Transverse colon (tissue), 4 donors: ENCODE results near the gene IGSF21. TPM values are rescaled to one million over a fixed set of nuclear protein-coding genes. Genes with fewer than 3 reads are reported as not detected.

ENCODE experiments used
- DNase-seq: peaks from one replicate; pipeline ENCODE4 v3.0.0-alpha.2; 2019
- H3K27ac ChIP-seq, 4 donors: fragments of 200-600 bp; sonication (generic); 2 replicates each; pipeline ENCODE4 v1.5.1; 2016 to 2018; ENCODE audit warnings: inconsistent platforms in 4 of 4
- H3K27me3 ChIP-seq: fragments of 200-600 bp; sonication (generic); 2 replicates; pipeline ENCODE4 v1.5.1; 2017; ENCODE audit warnings: inconsistent platforms
- H3K36me3 ChIP-seq, 4 donors: fragments of 200-600 bp; sonication (generic); 2 replicates each; pipeline ENCODE4 v1.5.1; 2017 to 2019; ENCODE audit warnings: inconsistent platforms in 4 of 4
- H3K4me1 ChIP-seq, 4 donors: fragments of 200-600 bp; sonication (generic); 2 replicates each; pipeline ENCODE4 v1.5.1; 2017 to 2020; ENCODE audit warnings: inconsistent platforms in 4 of 4
- H3K4me3 ChIP-seq, 4 donors: fragments of 200-600 bp; sonication (generic); 1 replicate in 1 of 4; 2 replicates in 3 of 4; pipeline versions ENCODE4 v1.5.1 to v1.6.1; 2017 to 2019; ENCODE audit warnings: inconsistent platforms in 4 of 4
- H3K9me3 ChIP-seq, 2 donors: fragments of 200-600 bp; sonication (generic); 2 replicates each; pipeline ENCODE4 v1.5.1; 2017 to 2019; ENCODE audit warnings: inconsistent platforms in 2 of 2
- CTCF ChIP-seq, 5 experiments: fragments of 200-600 bp in 3 of 5; fragments of 450-650 bp in 2 of 5; sonication (generic) in 3 of 5; IDR thresholded peaks; 1 replicate in 2 of 5; 2 replicates in 3 of 5; pipeline ENCODE4 v1.5.1; 2016 to 2017; ENCODE audit warnings: antibody characterized with exemption in 5 of 5, inconsistent platforms in 3 of 5, mild to moderate bottlenecking in 2 of 5, moderate library complexity in 1 of 5
- EP300 ChIP-seq: sonication (generic); formaldehyde crosslinking; IDR thresholded peaks from one replicate; pipeline ENCODE4 v1.6.1; 2017; ENCODE audit warnings: antibody characterized with exemption, low read depth
- POLR2A ChIP-seq: fragments of 450-650 bp; IDR thresholded peaks from one replicate; pipeline ENCODE4 v1.6.1; 2016; ENCODE audit warnings: antibody characterized with exemption, mild to moderate bottlenecking, moderate library complexity
- POLR2AphosphoS5 ChIP-seq, 3 donors: sonication (generic); formaldehyde crosslinking; IDR thresholded peaks; one replicate each; pipeline ENCODE4 v1.6.1; 2016; ENCODE audit warnings: antibody characterized with exemption in 3 of 3
- WGBS, 2 donors: methylation state at CpG; one replicate each; pipeline ENCODE4 v1.1.5; 2018; ENCODE audit warnings: low coverage in 1 of 2; 5-methylcytosine and 5-hydroxymethylcytosine counted together
- in situ Hi-C, 4 donors: fragments of 200-750 bp; cut with MboI; loops; one replicate each; pipeline versions ENCODE4 v1.15.0 to v1.15.1; 2017; ENCODE audit warnings: low sequenced_read_pairs in 3 of 4, low pct_ligation_motif_present in 1 of 4, low pct_unique_long_range_greater_than_20kb in 1 of 4
- intact Hi-C: fragments of 100-400 bp; cut with DNase I; formaldehyde crosslinking; loops from one replicate; pipeline ENCODE4 v1.15.1; 2023; ENCODE audit warnings: low total_unique reads
- total RNA-seq, 4 donors: library from RNA; depleted of rRNA; stranded (reverse); fragments of >200 nt; gene quantifications; one replicate each; pipeline ENCODE4 v1.1.0, GENCODE V29; 2016

The IGSF21 gene
- total RNA-seq, 4 donors from 2014 or later, result 1.1 to 6.8 (median 1.6) TPM; not detected in 1

- TF ChIP-seq POLR2A (no peak), CTCF (IDR thresholded peaks at IDR 0.05) (no peak), EP300 (no peak), POLR2AphosphoS5 (IDR thresholded peaks at IDR 0.05) (no peak)
- Histone ChIP-seq H3K4me3 (no peak overlapping the region), H3K9me3 (no peaks in the 10 kb centered on the region), H3K27me3 (no peaks in the 10 kb centered on the region), H3K4me1 (no peaks in the 10 kb centered on the region), H3K36me3 (no peaks in the 10 kb centered on the region), H3K27ac (no peak overlapping the region)
- DNase-seq, result no peak
- 82% methylated on average over 11 of the region's 11 CpGs; no CpG with 5 or more reads in 1 of the 2 donors for WGBS, 2 donors
- in situ Hi-C loops (no loop called here), intact Hi-C loops (no loop called here)
Observed at GRCh38 chr1:18390953-18391352, 283.4 kb downstream of the IGSF21 start.

GRCh38 chr1:18394563-18395156, 287.1 kb downstream of the IGSF21 start:
- intact Hi-C loops (no loop called here), in situ Hi-C loops (no loop called here)
- 87% methylated on average over 9 of the region's 9 CpGs; no CpG with 5 or more reads in 1 of the 2 donors for WGBS, 2 donors
- no peak for TF ChIP-seq POLR2A
- no peak for TF ChIP-seq EP300
- TF ChIP-seq CTCF (IDR thresholded peaks at IDR 0.05), result no peak
- no peak for TF ChIP-seq POLR2AphosphoS5 (IDR thresholded peaks at IDR 0.05)
- DNase-seq, result no peak
- Histone ChIP-seq H3K36me3 (no peaks in the 10 kb centered on the region), H3K4me1 (no peaks in the 10 kb centered on the region), H3K27ac (no peak overlapping the region), H3K4me3 (no peak overlapping the region), H3K9me3 (no peaks in the 10 kb centered on the region), H3K27me3 (peaks cover 7% of the 10 kb centered on the region)

DNA sequence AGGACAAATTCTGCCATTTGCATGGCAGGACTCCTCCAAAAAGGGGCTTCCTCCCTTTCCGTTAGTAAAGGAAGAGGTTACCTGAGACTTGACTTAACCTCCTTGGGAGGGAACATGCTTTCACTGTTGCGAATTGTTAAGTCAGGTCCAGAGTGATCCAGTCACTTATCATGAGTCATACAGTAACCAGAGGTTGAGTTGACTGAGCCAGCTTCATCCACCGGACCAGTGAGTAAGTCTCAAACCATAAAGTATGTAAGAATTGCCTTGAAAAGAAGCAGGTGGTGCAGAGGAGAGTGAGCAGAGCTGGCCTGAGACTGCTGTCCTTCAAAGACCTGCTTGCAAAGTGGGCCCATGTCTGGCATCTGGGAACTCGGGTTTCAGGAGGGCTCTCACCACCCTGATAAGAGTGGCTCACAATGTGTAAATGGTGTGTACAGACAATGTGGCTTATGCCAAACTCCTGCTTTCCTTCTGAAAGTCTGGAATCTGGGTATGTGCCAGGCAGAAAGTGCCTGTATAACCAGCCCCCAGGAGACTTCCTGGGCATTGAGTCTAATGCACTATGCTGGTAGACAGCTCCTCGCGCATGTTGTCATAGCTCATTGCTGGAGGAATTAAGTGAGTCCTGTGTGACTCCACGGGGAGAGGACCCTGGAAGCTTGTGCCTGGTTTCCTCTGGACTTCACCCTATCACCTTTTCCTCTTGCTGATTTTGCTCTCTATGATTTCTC, 288.8 kb downstream of the IGSF21 start:
- no peak overlapping the region for H3K27ac ChIP-seq
- TF ChIP-seq POLR2AphosphoS5 (IDR thresholded peaks at IDR 0.05), result no peak
- no peak for TF ChIP-seq EP300
- TF ChIP-seq CTCF (IDR thresholded peaks at IDR 0.05), result no peak
- TF ChIP-seq POLR2A, result no peak
- no peaks in the 10 kb centered on the region for H3K36me3 ChIP-seq
- no peak for DNase-seq
- intact Hi-C loops, result no loop called here
- H3K27me3 ChIP-seq, result peaks cover 7% of the 10 kb centered on the region
- H3K9me3 ChIP-seq, result no peaks in the 10 kb centered on the region
- no peak overlapping the region for H3K4me3 ChIP-seq
- in situ Hi-C loops, result no loop called here
- H3K4me1 ChIP-seq, result peaks cover 0 to 6% (median 0%) of the 10 kb centered on the region in 4 donors
- WGBS, 2 donors, result 56 to 71% methylated on average over 2 to 7 of the region's 7 CpGs

GRCh38 chr1:18397641-18398040, 290.0 kb downstream of the IGSF21 start:
- no peak overlapping the region for H3K27ac ChIP-seq
- in situ Hi-C loops (no loop called here), intact Hi-C loops (no loop called here)
- no peaks in the 10 kb centered on the region for H3K36me3 ChIP-seq
- H3K4me1 ChIP-seq, result peaks cover 0 to 6% (median 0%) of the 10 kb centered on the region in 4 donors
- 80% methylated on average over 4 of the region's 4 CpGs; no CpG with 5 or more reads in 1 of the 2 donors for WGBS, 2 donors
- no peak for DNase-seq
- H3K9me3 ChIP-seq, result no peaks in the 10 kb centered on the region
- peaks cover 7% of the 10 kb centered on the region for H3K27me3 ChIP-seq
- TF ChIP-seq CTCF (IDR thresholded peaks at IDR 0.05), result no peak
- TF ChIP-seq POLR2A, result no peak
- TF ChIP-seq EP300, result no peak
- TF ChIP-seq POLR2AphosphoS5 (IDR thresholded peaks at IDR 0.05), result no peak
- H3K4me3 ChIP-seq, result no peak overlapping the region
